Smooth muscle cell (in vitro differentiated cells): ENCODE measurements around the gene TK2. TPM values are rescaled to one million over a fixed set of nuclear protein-coding genes. Genes with fewer than 3 reads are reported as not detected.

Experiments
- DNase-seq: peaks from one replicate; lab custom pipeline; 2025; ENCODE audit not compliant: unreplicated experiment; lab: John Stamatoyannopoulos, UW
- H2AFZ ChIP-seq: fragments of 200-600 bp; sonication (generic); 2 replicates; pipeline ENCODE4 v1.6.0; 2016; ENCODE audit warnings: antibody characterized with exemption, low read depth, mild to moderate bottlenecking
- H3F3A ChIP-seq: fragments of 200-600 bp; sonication (generic); 2 replicates; pipeline ENCODE4 v1.6.0; 2017; ENCODE audit warnings: antibody characterized with exemption, low read depth
- H3K27ac ChIP-seq: fragments of 200-600 bp; sonication (generic); 2 replicates; pipeline ENCODE4 v1.5.1; 2016; ENCODE audit warnings: low read depth, mild to moderate bottlenecking
- H3K27me3 ChIP-seq: fragments of 200-600 bp; sonication (generic); 2 replicates; pipeline ENCODE4 v1.6.1; 2016; ENCODE audit warnings: low read depth, mild to moderate bottlenecking
- H3K36me3 ChIP-seq: fragments of 200-600 bp; sonication (generic); 2 replicates; pipeline ENCODE4 v1.5.1; 2016; ENCODE audit warnings: low read depth
- H3K4me1 ChIP-seq: fragments of 200-600 bp; sonication (generic); 2 replicates; pipeline ENCODE4 v1.5.1; 2016; ENCODE audit warnings: low read depth
- H3K4me2 ChIP-seq: fragments of 200-600 bp; sonication (generic); 2 replicates; pipeline ENCODE4 v1.6.0; 2016; ENCODE audit warnings: mild to moderate bottlenecking
- H3K4me3 ChIP-seq: fragments of 200-600 bp; sonication (generic); 2 replicates; pipeline ENCODE4 v1.5.1; 2016; ENCODE audit warnings: mild to moderate bottlenecking
- H3K79me2 ChIP-seq: fragments of 200-600 bp; sonication (generic); 2 replicates; pipeline ENCODE4 v1.6.0; 2016; ENCODE audit warnings: low read depth, mild to moderate bottlenecking
- H3K9ac ChIP-seq: fragments of 200-600 bp; sonication (generic); 2 replicates; pipeline ENCODE4 v1.6.0; 2016; ENCODE audit warnings: low read depth
- H3K9me3 ChIP-seq: fragments of 200-600 bp; sonication (generic); replicated peaks from 2 replicates; pipeline ENCODE4 v1.5.1; 2016; ENCODE audit warnings: low read depth
- H4K20me1 ChIP-seq: fragments of 200-600 bp; sonication (generic); 2 replicates; pipeline ENCODE4 v1.6.0; 2016; ENCODE audit warnings: low read depth
- CTCF ChIP-seq: fragments of 200-600 bp; sonication (generic); IDR thresholded peaks from 2 replicates; pipeline ENCODE4 v1.5.1; 2017; ENCODE audit warnings: borderline replicate concordance, mild to moderate bottlenecking, antibody characterized with exemption; ENCODE audit not compliant: insufficient read depth, poor library complexity, severe bottlenecking
- WGBS: methylation state at CpG from one replicate; pipeline ENCODE4 v1.1.7; 2016; ENCODE audit warnings: low lambda C conversion rate; 5-methylcytosine and 5-hydroxymethylcytosine counted together
- polyA plus RNA-seq: library from polyadenylated mRNA; unstranded; fragments of >200 nt; fragmentation: Nextera tagmentation; extraction: Ambion mirVana; gene quantifications from 2 replicates; pipeline ENCODE4 v1.2.1, GENCODE V29; 2016
- total RNA-seq: library from RNA; depleted of rRNA; stranded (reverse); fragments of >200 nt; gene quantifications from 2 replicates; pipeline ENCODE4 v1.2.3, GENCODE V29; 2014

TK2 gene
- total and polyA plus RNA-seq, 2 experiments from 2014 or later, result 7.3 to 9.7 TPM

GRCh38 chr16:66490774-66491715 is 58.9 kb downstream of the TK2 start:
- no peaks in the 10 kb centered on the region for H3K79me2 ChIP-seq
- H3F3A ChIP-seq, result no peaks in the 10 kb centered on the region
- 94% methylated on average over 8 of the region's 8 CpGs for WGBS

GRCh38 chr16:66489818-66490217 is 60.1 kb downstream of the TK2 start:
- Histone ChIP-seq H3K9ac (no peak overlapping the region), H3F3A (no peaks in the 10 kb centered on the region), H3K27me3 (no peaks in the 10 kb centered on the region), H3K27ac (no peak overlapping the region), H2AFZ (no peak overlapping the region), H3K4me2 (no peak overlapping the region), H3K4me1 (no peaks in the 10 kb centered on the region), H3K36me3 (no peaks in the 10 kb centered on the region), H3K9me3 (no peaks in the 10 kb centered on the region), H3K79me2 (no peaks in the 10 kb centered on the region), H3K4me3 (no peak overlapping the region), H4K20me1 (no peaks in the 10 kb centered on the region)
- no peak for TF ChIP-seq CTCF
- 91% methylated on average over 5 of the region's 5 CpGs for WGBS
- no peak for DNase-seq

More at GRCh38 chr16:66490774-66491715, 58.9 kb downstream of the TK2 start:
- Histone ChIP-seq H3K4me2 (no peak overlapping the region), H3K9me3 (no peaks in the 10 kb centered on the region), H3K27me3 (no peaks in the 10 kb centered on the region), H2AFZ (no peak overlapping the region), H4K20me1 (no peaks in the 10 kb centered on the region), H3K36me3 (no peaks in the 10 kb centered on the region), H3K27ac (no peak overlapping the region), H3K4me3 (no peak overlapping the region), H3K9ac (no peak overlapping the region), H3K4me1 (no peaks in the 10 kb centered on the region)
- no peak for TF ChIP-seq CTCF
- no peak for DNase-seq

- H3K27me3 ChIP-seq, result no peaks in the 10 kb centered on the region
- TF ChIP-seq CTCF, result no peak
- H3F3A ChIP-seq, result no peaks in the 10 kb centered on the region
- H3K4me3 ChIP-seq, result no peak overlapping the region
- DNase-seq, result no peak
- H2AFZ ChIP-seq, result no peak overlapping the region
- no peak overlapping the region for H3K4me2 ChIP-seq
- H3K9me3 ChIP-seq, result no peaks in the 10 kb centered on the region
- no peaks in the 10 kb centered on the region for H3K79me2 ChIP-seq
- 91% methylated on average over 2 of the region's 2 CpGs for WGBS
- H4K20me1 ChIP-seq, result no peaks in the 10 kb centered on the region
- H3K9ac ChIP-seq, result no peak overlapping the region
- H3K4me1 ChIP-seq, result no peaks in the 10 kb centered on the region
- no peaks in the 10 kb centered on the region for H3K36me3 ChIP-seq
- no peak overlapping the region for H3K27ac ChIP-seq
Observed at GRCh38 chr16:66489385-66489784, 60.5 kb downstream of the TK2 start.

GRCh38 chr16:66488505-66488904 is 61.4 kb downstream of the TK2 start:
- no peak overlapping the region for H3K4me2 ChIP-seq
- no peaks in the 10 kb centered on the region for H3K79me2 ChIP-seq
- no peaks in the 10 kb centered on the region for H3F3A ChIP-seq
- no peak for TF ChIP-seq CTCF
- no peaks in the 10 kb centered on the region for H3K27me3 ChIP-seq
- no peaks in the 10 kb centered on the region for H4K20me1 ChIP-seq
- DNase-seq, result no peak
- no peaks in the 10 kb centered on the region for H3K36me3 ChIP-seq
- H3K4me3 ChIP-seq, result no peak overlapping the region
- no peaks in the 10 kb centered on the region for H3K9me3 ChIP-seq
- H3K4me1 ChIP-seq, result no peaks in the 10 kb centered on the region
- H3K9ac ChIP-seq, result no peak overlapping the region
- H2AFZ ChIP-seq, result no peak overlapping the region
- WGBS, result 100% methylated on average over 1 of the region's 1 CpG
- H3K27ac ChIP-seq, result no peak overlapping the region
